Measurements from ENCODE around the gene SH3RF1.
"Not testable (repeated sequence)": the region's sequence is repeated elsewhere in the genome, so short reads cannot be mapped to it uniquely, and the experiment has no call there.

Gene SH3RF1

DNA sequence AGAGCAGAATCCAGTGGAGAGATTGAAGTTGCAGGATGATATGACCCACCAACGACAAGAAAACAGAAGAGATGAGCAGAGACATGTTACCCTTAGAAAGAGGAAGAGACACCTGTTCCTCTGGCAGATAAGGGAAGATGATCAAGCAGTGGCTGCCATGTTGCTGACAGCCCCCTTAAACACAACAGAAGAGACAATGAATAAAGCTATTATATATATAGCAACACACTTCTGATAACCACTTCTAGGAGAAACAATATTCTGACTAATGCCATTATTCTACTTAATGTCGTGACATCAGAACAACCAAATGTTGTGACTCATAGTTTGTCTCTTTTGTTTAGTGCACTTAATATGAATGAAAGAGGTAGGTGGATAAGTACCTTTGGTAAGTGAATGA, 44.9 kb downstream of the SH3RF1 start:
- DNase-seq (ENCODE audit: low spot score) = no peak

- no peak for DNase-seq (ENCODE audit: low spot score)
These were observed 45.6 kb downstream of the SH3RF1 start for GRCh38 chr4:169225058-169225751.

DNA sequence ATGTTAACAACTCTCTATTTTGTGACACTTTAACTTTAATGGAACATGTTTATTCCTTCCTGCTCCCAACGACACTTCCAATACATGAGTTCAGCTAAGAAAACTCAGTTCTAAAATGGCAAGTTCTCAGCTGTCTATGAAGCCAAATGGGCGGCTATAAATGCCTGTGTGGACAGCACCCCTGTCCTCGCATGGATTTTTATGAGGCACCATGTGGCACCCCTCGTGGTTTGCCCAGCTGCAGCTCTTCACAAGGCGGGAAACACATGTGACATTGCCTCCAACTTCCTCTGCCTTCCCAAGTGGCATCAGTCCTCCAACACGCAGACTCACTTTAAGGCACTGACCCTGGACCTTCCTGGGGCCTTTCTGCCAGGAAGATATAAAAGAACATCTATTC, 48.0 kb downstream of the SH3RF1 start:
- no peak for DNase-seq (ENCODE audit: low spot score)

DNA sequence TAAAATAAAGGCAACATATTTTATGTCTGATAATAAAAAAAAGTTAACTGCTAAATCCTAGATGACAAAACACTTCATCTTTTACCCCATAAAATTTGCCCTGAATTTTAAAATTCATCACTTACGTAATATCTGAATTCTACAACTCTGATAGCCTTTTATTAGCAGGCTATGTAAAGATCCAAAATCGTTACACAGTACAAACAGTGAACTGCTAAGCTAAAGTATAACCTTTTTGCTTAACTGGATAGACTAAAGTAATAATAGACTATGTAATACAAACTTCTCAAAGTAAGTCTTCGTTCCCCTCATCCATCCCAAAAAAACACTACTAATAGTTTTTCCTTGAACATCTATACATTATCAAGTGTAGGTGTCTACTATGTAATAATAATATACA, 49.1 kb downstream of the SH3RF1 start:
- no peak for DNase-seq (ENCODE audit: low spot score)

- no peak for DNase-seq (ENCODE audit: low spot score)
These were observed 49.8 kb downstream of the SH3RF1 start for GRCh38 chr4:169220854-169221411.

DNA sequence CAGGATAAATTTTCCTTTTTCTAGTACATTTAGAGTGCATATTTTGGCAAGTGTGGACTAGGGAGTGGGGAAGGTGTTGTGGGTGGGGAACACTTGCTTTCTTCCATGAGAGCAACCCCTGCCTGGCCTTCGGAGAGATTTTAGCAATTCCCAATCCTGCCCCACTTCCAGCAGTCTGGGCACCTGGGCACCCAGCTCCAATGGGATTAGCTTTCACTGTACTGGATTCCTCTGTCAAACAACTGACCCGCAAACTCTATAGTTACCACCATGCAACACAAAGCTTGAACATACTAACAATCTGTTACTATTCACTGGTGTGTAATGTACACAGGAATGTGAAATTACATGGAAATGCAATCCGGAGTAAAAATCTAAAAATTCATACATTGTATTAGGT, 50.3 kb downstream of the SH3RF1 start:
- no peak for DNase-seq (ENCODE audit: low spot score)

DNA sequence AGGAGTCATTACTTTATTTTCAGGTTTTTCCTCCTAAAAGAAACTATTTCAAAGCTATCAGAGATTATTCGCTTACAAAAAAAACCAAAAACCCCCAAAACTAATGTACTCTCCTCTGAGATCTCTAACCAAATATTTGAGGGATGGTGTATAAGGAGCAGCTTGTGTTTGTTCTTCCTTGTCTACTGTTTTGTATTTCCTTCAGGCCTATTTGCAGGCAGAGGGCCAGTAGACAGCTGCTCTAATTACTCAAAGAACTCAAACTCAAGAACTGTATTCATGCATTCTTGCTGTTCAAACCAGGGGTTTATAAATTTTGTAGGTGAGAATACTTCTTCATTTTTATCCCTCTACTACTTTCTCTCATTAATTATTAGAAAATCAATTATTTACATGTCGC, 51.3 kb downstream of the SH3RF1 start:
- no peak for DNase-seq (ENCODE audit: low spot score)

DNA sequence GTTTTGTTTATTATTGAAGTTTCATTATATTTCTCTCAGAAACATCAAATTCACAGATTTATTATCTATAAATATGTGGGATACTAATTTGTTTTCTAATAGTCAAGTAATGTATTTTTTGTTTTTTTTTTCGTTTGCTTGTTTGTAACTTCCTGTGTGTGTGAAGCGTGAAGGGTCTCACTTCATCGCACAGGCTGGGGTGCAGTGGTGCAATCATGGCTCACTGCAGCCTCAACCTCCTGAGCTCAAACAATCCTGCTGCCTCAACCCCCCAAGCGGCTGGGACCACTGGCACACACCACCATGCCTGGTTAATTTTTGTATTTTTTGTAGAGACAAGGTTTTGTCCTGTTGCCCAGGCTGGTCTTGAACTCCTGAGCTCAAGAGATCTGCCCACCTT, 55.1 kb downstream of the SH3RF1 start:
- DNase-seq (ENCODE audit: low spot score) = no peak

DNA sequence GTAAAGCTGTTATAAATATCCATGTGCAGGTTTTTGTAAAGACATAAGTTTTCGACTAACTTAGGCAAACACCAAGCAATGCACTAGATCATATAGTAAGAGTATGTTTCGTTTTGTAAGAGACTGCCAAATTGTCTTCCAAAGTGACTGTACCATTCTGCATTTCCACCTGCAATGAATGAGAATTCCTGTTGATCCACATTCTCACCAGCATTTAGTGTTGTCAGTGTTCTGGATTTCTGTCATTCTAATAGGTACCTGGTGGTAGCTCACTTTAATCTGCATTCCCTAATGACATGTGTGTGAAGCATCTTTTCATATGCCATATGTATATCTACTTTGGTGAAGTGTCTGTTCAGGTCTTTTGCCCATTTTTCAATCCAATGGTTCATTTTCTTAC, 57.8 kb downstream of the SH3RF1 start:
- no peak for DNase-seq (ENCODE audit: low spot score)

- no peak for DNase-seq (ENCODE audit: low spot score)
These were observed 60.1 kb downstream of the SH3RF1 start for GRCh38 chr4:169210504-169211118.

DNA sequence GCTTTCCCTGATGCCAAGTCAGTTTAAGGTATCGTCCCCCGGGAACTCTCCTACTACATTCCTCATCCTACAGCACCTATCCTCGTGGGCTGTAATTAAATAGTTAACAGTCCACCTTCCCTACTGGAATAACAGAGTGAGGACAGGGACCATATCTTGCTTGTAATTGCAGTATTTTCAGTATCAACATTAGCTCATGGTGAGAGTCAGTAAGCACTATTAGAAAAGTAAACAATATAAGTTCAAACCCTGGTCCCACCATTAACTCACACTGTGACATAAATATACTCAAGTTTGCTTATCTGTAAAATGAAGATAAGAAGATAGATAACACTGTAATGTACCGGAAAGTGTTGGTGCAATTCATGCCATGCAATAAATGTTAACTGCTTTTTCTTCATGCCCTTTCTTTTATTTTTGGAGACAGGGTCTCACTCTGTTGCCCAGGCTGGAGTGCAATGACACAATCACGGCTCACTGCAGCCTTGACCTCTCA, 61.3 kb downstream of the SH3RF1 start:
- DNase-seq (ENCODE audit: low spot score) = no peak

DNA sequence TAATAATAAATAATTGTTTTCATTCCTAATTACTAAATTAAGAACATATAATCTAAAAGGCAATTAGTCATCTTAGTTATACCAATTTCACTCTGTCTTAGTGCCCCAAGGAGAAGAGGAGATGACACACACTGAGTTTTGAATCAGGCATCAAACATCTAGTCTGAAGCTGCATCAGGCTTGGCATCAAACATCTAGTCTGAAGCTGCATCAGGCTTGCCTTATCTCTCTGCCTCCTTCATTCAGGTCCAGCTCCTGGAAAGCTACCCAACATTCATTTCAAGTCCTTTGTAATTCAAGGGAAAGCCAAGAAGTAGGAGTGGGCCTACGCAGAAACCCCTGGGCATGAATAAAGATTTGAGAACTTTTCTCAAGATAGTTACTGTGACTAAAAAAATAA, 62.2 kb downstream of the SH3RF1 start:
- no peak for DNase-seq (ENCODE audit: low spot score)

DNA sequence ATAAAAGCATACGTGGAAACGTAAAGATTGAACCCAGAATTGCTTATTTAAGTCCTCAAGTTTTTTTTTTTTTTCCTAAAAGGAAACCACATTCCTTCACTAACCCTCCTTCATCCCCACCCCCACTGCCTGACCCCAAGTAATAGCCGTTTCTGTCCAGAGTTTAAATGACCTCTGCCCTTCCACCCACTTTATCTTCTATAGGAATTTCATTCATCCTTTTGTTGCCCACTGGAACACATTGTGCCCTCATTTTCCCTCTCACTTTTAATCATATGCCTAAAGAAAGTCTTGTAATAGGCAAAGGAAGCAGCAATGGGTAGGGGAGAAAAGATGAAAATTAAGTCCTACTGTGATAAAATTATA, 62.7 kb downstream of the SH3RF1 start:
- no peak for DNase-seq (ENCODE audit: low spot score)

DNA sequence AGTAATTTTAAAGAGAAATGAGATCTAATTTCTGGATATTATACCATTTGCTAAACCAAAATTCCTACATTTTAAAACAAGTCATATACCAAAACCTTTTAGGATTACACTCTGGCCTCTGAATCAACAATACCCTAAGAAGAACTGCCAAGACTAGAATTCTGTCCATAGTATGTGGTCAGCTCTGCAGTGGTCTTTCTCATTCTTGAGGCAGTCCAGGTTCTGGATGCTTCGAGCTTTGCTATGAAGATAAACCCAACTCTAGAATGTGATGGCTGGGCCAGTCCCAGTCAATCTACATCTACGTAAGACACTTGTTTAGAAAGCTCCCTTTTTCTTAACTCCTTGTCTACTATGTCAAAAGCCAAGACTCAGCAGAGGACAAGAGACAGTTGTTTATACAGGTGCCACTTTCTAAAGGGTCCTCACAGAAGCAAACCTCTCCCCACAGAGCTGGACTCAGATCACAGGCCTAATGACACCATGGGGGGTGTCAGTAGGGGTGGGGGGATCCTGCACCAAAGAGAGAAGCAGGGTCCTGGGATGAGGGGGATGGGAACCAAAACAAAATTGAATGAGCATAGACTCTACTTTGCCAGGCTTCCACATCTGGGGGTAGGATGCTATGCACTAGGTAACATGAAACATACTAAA, 63.2 kb downstream of the SH3RF1 start:
- no peak for DNase-seq (ENCODE audit: low spot score)

DNA sequence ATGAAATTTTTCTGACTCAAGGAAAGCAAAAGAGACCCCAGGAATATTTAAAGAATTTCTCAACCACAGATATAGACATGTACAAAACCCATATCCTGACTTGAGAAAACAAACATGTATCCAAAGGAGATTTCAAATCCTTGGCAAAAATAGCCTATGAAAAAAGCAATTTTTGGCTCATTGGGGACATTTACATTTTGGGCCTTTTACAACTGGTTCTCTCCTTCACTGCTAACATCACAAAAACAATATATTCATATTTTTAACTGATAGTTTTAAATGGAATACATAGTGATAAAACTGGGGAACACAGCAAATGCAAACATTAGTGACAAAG, 65.0 kb downstream of the SH3RF1 start:
- DNase-seq (ENCODE audit: low spot score) = no peak

DNA sequence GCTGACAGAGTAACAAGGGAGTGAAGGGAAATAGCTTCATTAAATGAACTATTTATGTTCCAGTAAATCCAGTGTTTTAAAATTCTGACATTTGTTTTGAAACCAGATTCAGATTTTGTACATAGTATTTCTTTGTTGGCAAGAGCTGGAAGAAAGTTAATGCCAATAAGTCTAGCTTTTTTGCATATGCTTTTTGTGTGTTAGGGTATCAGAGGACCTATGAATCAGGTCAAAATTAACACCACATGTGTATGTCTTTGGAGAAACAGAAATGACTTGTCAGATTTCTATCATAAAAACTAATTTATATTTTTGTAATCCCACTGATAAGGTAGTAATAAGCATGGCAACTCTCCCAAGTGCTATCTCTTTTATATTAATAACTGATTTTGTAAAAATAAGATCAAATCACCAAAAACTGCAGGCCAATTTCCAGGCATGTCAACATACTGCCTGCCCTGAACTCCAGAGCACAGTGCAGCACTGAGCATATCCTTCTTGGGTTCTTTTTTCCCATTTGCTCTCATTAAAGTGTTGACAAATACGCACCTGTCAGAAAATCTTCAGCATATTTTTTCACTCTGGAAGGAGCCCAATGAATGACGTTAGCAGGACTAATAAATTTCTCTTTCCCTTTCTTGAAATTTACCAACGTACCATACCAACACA, 65.5 kb downstream of the SH3RF1 start:
- no peak for DNase-seq (ENCODE audit: low spot score)

GRCh38 chr4:169203891-169204290, 66.9 kb downstream of the SH3RF1 start:
- DNase-seq (ENCODE audit: low spot score) = no peak

DNA sequence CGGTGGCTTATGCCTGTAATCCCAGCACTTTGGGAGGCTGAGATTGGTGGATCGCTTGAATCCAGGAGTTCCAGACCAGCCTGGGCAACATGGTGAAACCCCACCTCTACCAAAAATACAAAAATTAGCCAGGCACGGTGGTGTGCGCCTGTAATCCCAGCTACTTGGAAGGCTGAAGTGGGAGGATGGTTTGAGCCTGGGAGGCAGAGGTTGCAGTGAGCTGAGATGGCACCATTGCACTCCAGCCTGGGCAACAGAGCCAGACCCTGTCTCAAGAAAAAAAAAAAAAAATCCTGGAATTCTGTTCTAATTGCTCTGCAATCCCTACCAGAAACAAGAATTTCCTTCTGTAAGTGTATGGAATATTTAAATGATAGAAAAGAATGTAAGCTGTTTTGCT, 67.5 kb downstream of the SH3RF1 start:
- not testable (repeated sequence) for DNase-seq (ENCODE audit: low spot score)

DNA sequence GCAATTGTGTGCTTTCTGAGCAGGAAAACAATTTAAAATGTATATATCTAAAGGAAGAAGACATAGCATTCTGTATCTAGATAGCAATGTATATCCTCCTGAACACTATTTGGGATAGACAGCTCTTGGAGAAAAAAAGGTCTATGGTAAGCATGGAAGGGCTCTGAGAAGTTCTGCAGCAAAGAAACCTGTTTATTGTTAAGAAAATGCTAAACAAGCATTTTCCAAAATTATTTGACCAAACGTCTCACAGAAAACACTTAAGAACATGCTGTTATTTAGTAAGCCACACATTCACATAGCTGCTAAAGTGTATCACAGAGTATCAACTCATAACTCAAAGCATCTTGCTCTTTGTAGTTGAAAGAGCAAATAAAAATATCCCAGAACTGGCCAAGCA, 67.9 kb downstream of the SH3RF1 start:
- no peak for DNase-seq (ENCODE audit: low spot score)

DNA sequence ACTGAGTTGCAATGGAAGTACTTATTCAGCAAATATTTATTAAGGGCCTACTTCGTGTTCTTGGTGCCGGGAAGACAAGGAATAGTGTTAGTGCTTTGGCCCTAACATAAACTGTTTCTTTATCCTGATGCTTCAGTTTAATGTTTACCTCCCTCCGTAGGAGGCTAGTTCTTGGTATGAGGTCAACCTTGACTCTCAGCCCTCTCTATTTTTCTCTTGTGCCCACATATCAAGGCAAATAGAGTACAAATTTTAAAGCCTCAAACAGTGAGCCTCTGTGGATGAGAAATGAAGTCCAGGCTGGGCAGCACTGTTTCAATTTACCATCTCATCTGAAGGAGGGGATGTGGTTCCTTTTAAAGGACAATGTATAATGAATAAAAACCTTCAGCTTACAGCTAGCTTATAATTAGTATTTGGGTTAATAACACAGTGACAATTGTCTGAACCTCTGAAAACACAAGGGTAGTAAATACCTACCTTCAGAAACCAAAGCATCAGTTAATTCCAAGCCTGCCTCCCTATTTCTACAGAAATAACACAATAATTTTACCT, 68.5 kb downstream of the SH3RF1 start:
- DNase-seq (ENCODE audit: low spot score) = no peak

DNA sequence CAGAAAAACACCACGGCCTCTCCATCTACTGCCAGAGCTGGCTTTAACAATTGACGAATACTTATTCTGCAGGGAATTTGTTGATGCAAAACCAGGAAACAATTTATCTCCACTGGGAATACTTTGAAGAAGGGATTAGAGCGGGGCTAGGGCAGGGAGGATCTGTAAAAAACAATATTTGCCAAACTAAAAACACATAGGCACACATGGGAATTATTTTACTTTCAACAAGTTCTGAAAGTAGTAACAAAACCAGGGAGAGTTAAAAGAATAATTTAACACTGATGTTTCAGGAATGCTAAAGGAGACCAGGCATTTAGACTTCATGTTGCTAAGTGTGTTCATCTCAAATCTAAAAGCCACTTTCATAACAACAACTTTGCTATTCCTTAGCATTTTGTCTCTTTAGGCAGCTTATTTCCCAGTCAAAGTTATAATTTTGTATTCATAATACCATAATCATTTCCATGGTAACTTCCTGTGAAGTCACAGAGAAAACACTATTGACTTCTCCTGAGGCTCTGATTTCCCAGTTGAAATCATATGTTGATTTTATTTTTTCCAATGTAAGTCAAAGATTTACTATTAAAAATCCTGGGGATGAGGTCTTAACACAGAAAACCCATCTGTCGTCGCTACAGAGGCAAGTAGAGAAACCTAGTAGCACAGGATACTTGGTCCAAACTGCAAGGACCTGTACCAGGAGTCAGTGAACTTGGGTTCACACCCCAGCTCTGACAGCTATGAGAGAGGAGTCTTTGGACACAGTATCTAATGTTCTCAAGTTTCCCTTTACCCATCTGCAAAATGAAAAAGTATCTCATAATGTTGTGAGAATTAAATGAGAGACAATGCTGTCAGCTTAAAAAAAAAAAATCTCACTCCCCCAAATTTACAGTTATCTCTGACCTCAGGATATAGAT, 69.3 kb downstream of the SH3RF1 start:
- no peak for DNase-seq (ENCODE audit: low spot score)
